ENCODE measurements around the gene KCNH2.

KCNH2 gene

DNA sequence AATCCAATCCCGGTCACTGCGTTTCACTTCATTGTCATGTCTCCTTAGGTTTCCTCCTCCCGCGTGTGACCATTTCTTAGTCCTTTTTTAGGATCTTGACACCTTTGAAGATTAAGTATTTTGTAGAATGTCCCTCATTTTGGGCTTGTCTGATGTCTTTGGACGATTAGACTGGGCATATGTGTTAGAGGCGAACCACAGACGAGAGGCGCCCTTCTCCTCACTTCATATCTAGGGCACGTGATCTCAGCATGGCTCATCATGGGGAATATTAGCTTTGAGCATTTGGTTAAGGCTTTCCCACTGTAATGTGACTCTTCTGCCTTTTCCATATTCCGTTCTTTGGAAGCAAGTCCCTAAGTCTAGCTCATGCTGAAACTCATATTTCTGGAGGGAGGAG lies 59.0 kb downstream of the KCNH2 start:
- Histone ChIP-seq H3K36me3 (ENCODE audit: low read depth) (no peaks in the 10 kb centered on the region), H3K4me1 (ENCODE audit: insufficient read depth, poor library complexity, severe bottlenecking) (no peaks in the 10 kb centered on the region), H3K27ac (ENCODE audit: poor library complexity, severe bottlenecking) (no peak overlapping the region), H3K4me3 (ENCODE audit: severe bottlenecking) (no peak overlapping the region), H3K27me3 (ENCODE audit: insufficient read depth, poor library complexity, severe bottlenecking) (peaks cover 5% of the 10 kb centered on the region), H3K9me3 (ENCODE audit: severe bottlenecking) (no peaks in the 10 kb centered on the region)
- DNase-seq (ENCODE audit: low spot score) = no peak
- no peak for ATAC-seq (ENCODE audit: low read depth)
- TF ChIP-seq, protein P1, sequence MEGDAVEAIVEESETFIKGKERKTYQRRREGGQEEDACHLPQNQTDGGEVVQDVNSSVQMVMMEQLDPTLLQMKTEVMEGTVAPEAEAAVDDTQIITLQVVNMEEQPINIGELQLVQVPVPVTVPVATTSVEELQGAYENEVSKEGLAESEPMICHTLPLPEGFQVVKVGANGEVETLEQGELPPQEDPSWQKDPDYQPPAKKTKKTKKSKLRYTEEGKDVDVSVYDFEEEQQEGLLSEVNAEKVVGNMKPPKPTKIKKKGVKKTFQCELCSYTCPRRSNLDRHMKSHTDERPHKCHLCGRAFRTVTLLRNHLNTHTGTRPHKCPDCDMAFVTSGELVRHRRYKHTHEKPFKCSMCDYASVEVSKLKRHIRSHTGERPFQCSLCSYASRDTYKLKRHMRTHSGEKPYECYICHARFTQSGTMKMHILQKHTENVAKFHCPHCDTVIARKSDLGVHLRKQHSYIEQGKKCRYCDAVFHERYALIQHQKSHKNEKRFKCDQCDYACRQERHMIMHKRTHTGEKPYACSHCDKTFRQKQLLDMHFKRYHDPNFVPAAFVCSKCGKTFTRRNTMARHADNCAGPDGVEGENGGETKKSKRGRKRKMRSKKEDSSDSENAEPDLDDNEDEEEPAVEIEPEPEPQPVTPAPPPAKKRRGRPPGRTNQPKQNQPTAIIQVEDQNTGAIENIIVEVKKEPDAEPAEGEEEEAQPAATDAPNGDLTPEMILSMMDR (IDR thresholded peaks at IDR 0.05; ENCODE audit: poor library complexity, severe bottlenecking) = no peak

DNA sequence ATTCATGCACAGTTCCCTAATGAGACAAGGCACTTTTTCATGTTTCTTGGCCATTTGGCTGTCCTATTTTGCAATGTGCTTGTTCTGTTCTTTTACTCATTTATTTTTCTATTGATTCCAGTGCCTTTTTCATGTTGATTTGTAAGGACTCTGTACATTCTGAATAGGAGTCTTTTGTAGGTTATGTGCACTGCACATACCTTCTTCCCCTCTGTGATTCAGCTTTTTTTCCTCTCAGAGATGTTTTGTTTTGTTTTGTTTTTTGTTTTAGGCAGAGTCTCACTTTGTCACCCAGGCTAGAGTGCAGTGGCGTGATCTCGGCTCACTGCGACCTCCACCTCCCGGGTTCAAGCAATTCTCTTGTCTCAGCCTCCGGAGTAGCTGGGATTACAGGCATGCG lies 59.7 kb downstream of the KCNH2 start:
- no peaks in the 10 kb centered on the region for H3K9me3 ChIP-seq (ENCODE audit: severe bottlenecking)
- TF ChIP-seq, protein P1 (IDR thresholded peaks at IDR 0.05; ENCODE audit: poor library complexity, severe bottlenecking) = no peak
- no peak for DNase-seq (ENCODE audit: low spot score)
- H3K36me3 ChIP-seq (ENCODE audit: low read depth) = no peaks in the 10 kb centered on the region
- no peak overlapping the region for H3K27ac ChIP-seq (ENCODE audit: poor library complexity, severe bottlenecking)
- no peak overlapping the region for H3K4me3 ChIP-seq (ENCODE audit: severe bottlenecking)
- ATAC-seq (ENCODE audit: low read depth) = no peak
- H3K27me3 ChIP-seq (ENCODE audit: insufficient read depth, poor library complexity, severe bottlenecking) = peaks cover 5% of the 10 kb centered on the region
- no peaks in the 10 kb centered on the region for H3K4me1 ChIP-seq (ENCODE audit: insufficient read depth, poor library complexity, severe bottlenecking)

DNA sequence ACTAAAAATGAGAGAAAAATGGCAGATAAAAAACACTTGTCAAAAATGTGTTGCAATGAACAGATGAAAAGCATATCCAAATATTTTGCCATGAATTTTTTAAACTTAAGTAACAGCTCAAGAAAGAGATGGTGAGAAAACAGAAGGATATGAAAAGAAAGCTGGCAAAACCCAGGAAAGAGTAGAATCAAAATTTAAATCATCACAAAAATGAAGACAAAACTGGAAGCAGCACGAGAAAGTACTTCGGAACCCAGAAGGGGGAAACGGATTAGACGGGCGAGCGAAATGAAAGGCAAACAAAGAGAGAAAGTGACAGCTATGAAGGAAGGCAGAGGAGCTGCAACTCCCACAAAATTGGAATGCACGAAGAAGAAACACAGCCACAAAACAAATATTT lies 60.2 kb downstream of the KCNH2 start:
- Histone ChIP-seq H3K27me3 (ENCODE audit: insufficient read depth, poor library complexity, severe bottlenecking) (peaks cover 5% of the 10 kb centered on the region), H3K4me3 (ENCODE audit: severe bottlenecking) (no peak overlapping the region), H3K4me1 (ENCODE audit: insufficient read depth, poor library complexity, severe bottlenecking) (no peaks in the 10 kb centered on the region), H3K27ac (ENCODE audit: poor library complexity, severe bottlenecking) (no peak overlapping the region), H3K36me3 (ENCODE audit: low read depth) (no peaks in the 10 kb centered on the region), H3K9me3 (ENCODE audit: severe bottlenecking) (no peaks in the 10 kb centered on the region)
- ATAC-seq (ENCODE audit: low read depth) (no peak), DNase-seq (ENCODE audit: low spot score) (no peak)
- TF ChIP-seq, protein P1 (IDR thresholded peaks at IDR 0.05; ENCODE audit: poor library complexity, severe bottlenecking) = no peak

DNA sequence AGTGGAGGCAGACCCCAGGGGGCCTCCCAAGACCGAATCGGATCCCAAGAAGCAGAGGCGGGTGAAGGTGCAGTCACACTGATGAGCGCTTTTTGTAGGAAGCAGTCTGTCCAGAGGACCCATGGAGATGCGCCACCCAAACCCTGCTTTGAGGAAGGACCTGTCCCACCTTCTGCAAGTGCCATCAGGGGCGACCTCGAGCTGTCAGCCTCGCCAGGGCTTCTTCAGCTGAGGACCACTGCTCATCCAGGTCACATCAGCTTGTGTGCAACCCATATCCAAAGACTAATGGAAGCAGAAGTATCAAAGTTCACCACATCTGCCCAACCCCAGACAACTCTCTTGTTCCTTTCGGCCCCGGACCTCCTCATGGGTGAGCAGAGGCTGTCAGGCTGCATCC lies 61.5 kb downstream of the KCNH2 start:
- DNase-seq (ENCODE audit: low spot score) (no peak), ATAC-seq (ENCODE audit: low read depth) (no peak)
- Histone ChIP-seq H3K27ac (ENCODE audit: poor library complexity, severe bottlenecking) (no peak overlapping the region), H3K27me3 (ENCODE audit: insufficient read depth, poor library complexity, severe bottlenecking) (peaks cover 5% of the 10 kb centered on the region), H3K4me3 (ENCODE audit: severe bottlenecking) (no peak overlapping the region), H3K9me3 (ENCODE audit: severe bottlenecking) (no peaks in the 10 kb centered on the region), H3K36me3 (ENCODE audit: low read depth) (no peaks in the 10 kb centered on the region), H3K4me1 (ENCODE audit: insufficient read depth, poor library complexity, severe bottlenecking) (no peaks in the 10 kb centered on the region)
- TF ChIP-seq, protein P1 (IDR thresholded peaks at IDR 0.05; ENCODE audit: poor library complexity, severe bottlenecking) = no peak

DNA sequence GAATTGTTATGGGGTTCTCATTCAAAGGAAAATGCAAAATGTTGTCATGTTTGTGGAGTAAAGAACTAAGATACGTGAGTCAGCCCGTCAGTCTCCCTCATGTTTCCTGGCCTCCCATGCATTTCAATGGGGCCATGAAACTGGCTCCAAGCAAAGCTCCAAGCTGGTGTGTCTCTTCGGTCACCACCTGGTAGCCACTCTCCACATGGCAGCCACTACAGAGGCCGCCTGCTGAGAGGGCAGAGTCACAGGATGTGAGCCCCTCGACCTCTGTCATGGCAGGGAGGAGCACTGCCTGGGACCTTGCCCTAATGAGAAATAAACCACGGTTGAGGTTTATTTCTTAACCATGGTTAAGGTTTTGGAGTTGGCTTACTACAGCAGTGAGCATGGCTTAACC lies 63.2 kb downstream of the KCNH2 start:
- H3K27me3 ChIP-seq (ENCODE audit: insufficient read depth, poor library complexity, severe bottlenecking) = peaks cover 5% of the 10 kb centered on the region
- no peak for ATAC-seq (ENCODE audit: low read depth)

More for the DNA sequence above, 63.2 kb downstream of the KCNH2 start:
- H3K4me1 ChIP-seq (ENCODE audit: insufficient read depth, poor library complexity, severe bottlenecking) = no peaks in the 10 kb centered on the region
- H3K4me3 ChIP-seq (ENCODE audit: severe bottlenecking) = no peak overlapping the region
- H3K27ac ChIP-seq (ENCODE audit: poor library complexity, severe bottlenecking) = no peak overlapping the region
- DNase-seq (ENCODE audit: low spot score) = no peak
- TF ChIP-seq, protein P1 (IDR thresholded peaks at IDR 0.05; ENCODE audit: poor library complexity, severe bottlenecking) = no peak
- no peaks in the 10 kb centered on the region for H3K36me3 ChIP-seq (ENCODE audit: low read depth)
- no peaks in the 10 kb centered on the region for H3K9me3 ChIP-seq (ENCODE audit: severe bottlenecking)

Measured in RWPE2 (cell line).